ENCODE data around the gene SLC23A3. TPM values are rescaled to one million over a fixed set of nuclear protein-coding genes. Genes with fewer than 3 reads are reported as not detected.

SLC23A3 gene
- total RNA-seq, 4 donors from 2014 or later, result 5.4 to 18.4 (median 15.7) TPM

- no peak for TF ChIP-seq POLR2AphosphoS5 (IDR thresholded peaks at IDR 0.05)
- no peak for TF ChIP-seq EP300 (IDR thresholded peaks at IDR 0.05; ENCODE audit: low read depth)
- TF ChIP-seq CTCF (IDR thresholded peaks at IDR 0.05), result no peak
- no peak for TF ChIP-seq POLR2A (IDR thresholded peaks at IDR 0.05)
- in situ Hi-C loops (cut with MboI; ENCODE audit: low pct_ligation_motif_present in 1 of 4, low pct_unique_long_range_greater_than_20kb in 1 of 4, low sequenced_read_pairs in 3 of 4), result loop anchor here in 3 of 4 donors (5.0 to 25.0 kb wide), 3 partner anchors 35 to 122 kb away; partner anchors contain the start of genes DNAJB2 (in 1 of the 3) and ZFAND2B (in 1 of the 3)
- Histone ChIP-seq H3K4me1 (peaks cover 5 to 36% (median 14%) of the 10 kb centered on the region in 4 donors), H3K27ac (peak overlapping the region in 2 of 4 donors; percentile 65 to 79), H3K27me3 (no peaks in the 10 kb centered on the region), H3K36me3 (peaks cover 0 to 25% (median 7%) of the 10 kb centered on the region in 4 donors), H3K9me3 (no peaks in the 10 kb centered on the region), H3K4me3 (no peak overlapping the region)
- DNase-seq, result no peak
- 88 to 90% methylated on average over 2 to 16 of the region's 16 CpGs for WGBS, 2 donors (ENCODE audit: low coverage in 1 of 2)
- intact Hi-C loops (cut with DNase I; ENCODE audit: low total_unique reads), result no loop called here
These were observed 2.7 kb upstream of the SLC23A3 start for GRCh38 chr2:219172231-219173154.

- H3K36me3 ChIP-seq, result peaks cover 0 to 25% (median 7%) of the 10 kb centered on the region in 4 donors
- no peaks in the 10 kb centered on the region for H3K9me3 ChIP-seq
- TF ChIP-seq CTCF (IDR thresholded peaks at IDR 0.05) (peak; percentile 63 to 75 (median 69)), POLR2A (IDR thresholded peaks at IDR 0.05) (no peak), EP300 (IDR thresholded peaks at IDR 0.05; ENCODE audit: low read depth) (no peak), POLR2AphosphoS5 (IDR thresholded peaks at IDR 0.05) (peak in 2 of 3 donors; percentile 28 to 37)
- peaks cover 5 to 36% (median 14%) of the 10 kb centered on the region in 4 donors for H3K4me1 ChIP-seq
- H3K27me3 ChIP-seq, result no peaks in the 10 kb centered on the region
- no peak overlapping the region for H3K4me3 ChIP-seq
- WGBS, 2 donors (ENCODE audit: low coverage in 1 of 2), result 32% methylated on average over 6 of the region's 6 CpGs; no CpG with 5 or more reads in 1 of the 2 donors
- H3K27ac ChIP-seq, result peak overlapping the region; percentile 43 to 79 (median 63)
- intact Hi-C loops (cut with DNase I; ENCODE audit: low total_unique reads) (no loop called here), in situ Hi-C loops (cut with MboI; ENCODE audit: low pct_ligation_motif_present in 1 of 4, low pct_unique_long_range_greater_than_20kb in 1 of 4, low sequenced_read_pairs in 3 of 4) (loop anchor here in 3 of 4 donors (5.0 to 25.0 kb wide), 3 partner anchors 36 to 124 kb away; partner anchors contain the start of genes DNAJB2 (in 1 of the 3) and ZFAND2B (in 1 of the 3))
- DNase-seq, result peak; percentile 38
These were observed 1.4 kb upstream of the SLC23A3 start for GRCh38 chr2:219171231-219171651.

GRCh38 chr2:219168932-219169331, 897 bp downstream of the SLC23A3 start:
- Histone ChIP-seq H3K27ac (no peak overlapping the region), H3K27me3 (no peaks in the 10 kb centered on the region), H3K4me1 (peaks cover 0 to 18% (median 0%) of the 10 kb centered on the region in 4 donors), H3K4me3 (no peak overlapping the region), H3K36me3 (peaks cover 0 to 16% (median 3%) of the 10 kb centered on the region in 4 donors), H3K9me3 (no peaks in the 10 kb centered on the region)
- TF ChIP-seq POLR2AphosphoS5 (IDR thresholded peaks at IDR 0.05) (no peak), EP300 (IDR thresholded peaks at IDR 0.05; ENCODE audit: low read depth) (no peak)
- no peak for DNase-seq
- in situ Hi-C loops (cut with MboI; ENCODE audit: low pct_ligation_motif_present in 1 of 4, low pct_unique_long_range_greater_than_20kb in 1 of 4, low sequenced_read_pairs in 3 of 4), result loop anchor here in 2 of 4 donors (10.0 to 25.0 kb wide), 2 partner anchors 46 to 118 kb away; partner anchors contain the start of genes ABCB6 (in 1 of the 2) and DNAJB2 (in 1 of the 2)
- intact Hi-C loops (cut with DNase I; ENCODE audit: low total_unique reads), result loop anchor here (10.0 kb wide), 1 partner anchor 56 kb away; the partner anchor contains the start of genes ANKZF1 and ATG9A

- Histone ChIP-seq H3K9me3 (no peaks in the 10 kb centered on the region), H3K4me1 (peaks cover 0 to 18% (median 0%) of the 10 kb centered on the region in 4 donors), H3K27me3 (no peaks in the 10 kb centered on the region), H3K36me3 (peaks cover 0 to 12% (median 3%) of the 10 kb centered on the region in 4 donors), H3K27ac (no peak overlapping the region), H3K4me3 (no peak overlapping the region)
- TF ChIP-seq POLR2AphosphoS5 (IDR thresholded peaks at IDR 0.05) (no peak), CTCF (IDR thresholded peaks at IDR 0.05) (no peak)
- 60 to 100% methylated on average over 1 to 4 of the region's 6 CpGs for WGBS, 2 donors (ENCODE audit: low coverage in 1 of 2)
- DNase-seq, result no peak
- in situ Hi-C loops (cut with MboI; ENCODE audit: low pct_ligation_motif_present in 1 of 4, low pct_unique_long_range_greater_than_20kb in 1 of 4, low sequenced_read_pairs in 3 of 4) (loop anchor here in 2 of 4 donors (10.0 to 25.0 kb wide), 2 partner anchors 46 to 119 kb away; partner anchors contain the start of genes ABCB6 (in 1 of the 2) and DNAJB2 (in 1 of the 2)), intact Hi-C loops (cut with DNase I; ENCODE audit: low total_unique reads) (loop anchor here (10.0 kb wide), 1 partner anchor 56 kb away; the partner anchor contains the start of genes ANKZF1 and ATG9A)
These were observed 1.3 kb downstream of the SLC23A3 start for GRCh38 chr2:219168526-219168925.
